Activated CD4-positive, alpha-beta memory T cell treated with anti-CD3 and anti-CD28 coated beads, Interleukin-2, amount 10 ng/mL, durations not matched to agents 7 days and 5 days (primary cell): ENCODE results near the gene CUEDC1. TPM values are rescaled to one million over a fixed set of nuclear protein-coding genes. Genes with fewer than 3 reads are reported as not detected.

ENCODE experiments used
- CTCF ChIA-PET: fragments of 350-600 bp; sonication (Branson Sonifier 250); formaldehyde crosslinking; loops from one replicate; lab custom pipeline; 2021; ENCODE audit warnings: antibody characterized with exemption, inconsistent platforms; lab: Charles Lee
- POLR2A ChIA-PET: fragments of 350-600 bp; sonication (Branson Sonifier 250); formaldehyde crosslinking; loops from one replicate; lab custom pipeline; 2021; ENCODE audit warnings: antibody characterized with exemption; lab: Charles Lee
- DNase-seq: peaks from one replicate; pipeline ENCODE4 v3.0.0-alpha.2; 2020
- H3K27ac Mint-ChIP-seq: one replicate; pipeline ENCODE4 v1.8.0; 2021; ENCODE audit warnings: mild to moderate bottlenecking, mixed read lengths
- H3K27me3 Mint-ChIP-seq: one replicate; pipeline ENCODE4 v1.8.0; 2021; ENCODE audit warnings: mixed read lengths
- H3K36me3 Mint-ChIP-seq: one replicate; pipeline ENCODE4 v1.8.0; 2021; ENCODE audit warnings: low read depth, mixed read lengths
- H3K4me1 Mint-ChIP-seq: one replicate; pipeline ENCODE4 v1.8.0; 2021; ENCODE audit warnings: mixed read lengths
- H3K4me3 Mint-ChIP-seq: one replicate; pipeline ENCODE4 v1.8.0; 2021; ENCODE audit warnings: mild to moderate bottlenecking, mixed read lengths
- H3K9me3 Mint-ChIP-seq: one replicate; pipeline ENCODE4 v1.8.0; 2021; ENCODE audit warnings: mixed read lengths
- total RNA-seq, 2 experiments: library from RNA; stranded (reverse); gene quantifications; one replicate each; pipeline ENCODE4 v1.2.3, GENCODE V29; 2021

Gene CUEDC1
- total RNA-seq, 2 experiments from 2014 or later: 0.25 TPM; not detected in 1

GRCh38 chr17:57941384-57942370 is 13.5 kb downstream of the CUEDC1 start:
- H3K4me3 Mint-ChIP-seq: no peak overlapping the region
- no peak overlapping the region for H3K27ac Mint-ChIP-seq
- no peak for DNase-seq
- no peaks in the 10 kb centered on the region for H3K36me3 Mint-ChIP-seq
- H3K9me3 Mint-ChIP-seq: no peaks in the 10 kb centered on the region
- peaks cover 15% of the 10 kb centered on the region for H3K4me1 Mint-ChIP-seq
- POLR2A ChIA-PET: no interaction called here
- CTCF ChIA-PET: no interaction called here
- H3K27me3 Mint-ChIP-seq: peaks cover 44% of the 10 kb centered on the region

- Mint-ChIP-seq H3K4me3 (no peak overlapping the region), H3K9me3 (no peaks in the 10 kb centered on the region), H3K36me3 (no peaks in the 10 kb centered on the region), H3K27me3 (peaks cover 37% of the 10 kb centered on the region), H3K27ac (no peak overlapping the region), H3K4me1 (peaks cover 10% of the 10 kb centered on the region)
- no peak for DNase-seq
- POLR2A ChIA-PET: no interaction called here
- CTCF ChIA-PET: no interaction called here
Observed at GRCh38 chr17:57940653-57941329, 14.4 kb downstream of the CUEDC1 start.

GRCh38 chr17:57940231-57940630 is 15.0 kb downstream of the CUEDC1 start:
- Mint-ChIP-seq H3K27me3 (peaks cover 37% of the 10 kb centered on the region), H3K4me1 (peaks cover 10% of the 10 kb centered on the region), H3K4me3 (no peak overlapping the region), H3K27ac (no peak overlapping the region), H3K9me3 (no peaks in the 10 kb centered on the region), H3K36me3 (no peaks in the 10 kb centered on the region)
- POLR2A ChIA-PET: no interaction called here
- DNase-seq: no peak
- CTCF ChIA-PET: interaction anchor here (0.9 kb wide), 1 partner anchor 81 kb away, joined by 3 read pairs; no protein-coding TSS in a partner anchor

GRCh38 chr17:57939797-57940196 is 15.4 kb downstream of the CUEDC1 start:
- H3K27ac Mint-ChIP-seq: no peak overlapping the region
- H3K9me3 Mint-ChIP-seq: no peaks in the 10 kb centered on the region
- ChIA-PET POLR2A (no interaction called here), CTCF (interaction anchor here (0.9 kb wide), 1 partner anchor 81 kb away, joined by 3 read pairs; no protein-coding TSS in a partner anchor)
- no peak overlapping the region for H3K4me3 Mint-ChIP-seq
- no peak for DNase-seq
- H3K4me1 Mint-ChIP-seq: peaks cover 10% of the 10 kb centered on the region
- peaks cover 35% of the 10 kb centered on the region for H3K27me3 Mint-ChIP-seq
- no peaks in the 10 kb centered on the region for H3K36me3 Mint-ChIP-seq

GRCh38 chr17:57938061-57938502 is 17.1 kb downstream of the CUEDC1 start:
- ChIA-PET CTCF (no interaction called here), POLR2A (no interaction called here)

GRCh38 chr17:57937492-57937891 is 17.7 kb downstream of the CUEDC1 start:
- Mint-ChIP-seq H3K27me3 (peaks cover 24% of the 10 kb centered on the region), H3K4me1 (peaks cover 10% of the 10 kb centered on the region)
- CTCF ChIA-PET: no interaction called here

More at GRCh38 chr17:57938061-57938502, 17.1 kb downstream of the CUEDC1 start:
- H3K4me3 Mint-ChIP-seq: no peak overlapping the region
- H3K27me3 Mint-ChIP-seq: peaks cover 25% of the 10 kb centered on the region
- no peak overlapping the region for H3K27ac Mint-ChIP-seq
- no peak for DNase-seq
- no peaks in the 10 kb centered on the region for H3K36me3 Mint-ChIP-seq
- H3K4me1 Mint-ChIP-seq: peaks cover 10% of the 10 kb centered on the region
- no peaks in the 10 kb centered on the region for H3K9me3 Mint-ChIP-seq

GRCh38 chr17:57935833-57936807 is 19.1 kb downstream of the CUEDC1 start:
- Mint-ChIP-seq H3K4me1 (peaks cover 10% of the 10 kb centered on the region), H3K27ac (no peak overlapping the region), H3K27me3 (peaks cover 19% of the 10 kb centered on the region), H3K36me3 (no peaks in the 10 kb centered on the region), H3K4me3 (no peak overlapping the region), H3K9me3 (no peaks in the 10 kb centered on the region)
- ChIA-PET POLR2A (no interaction called here), CTCF (no interaction called here)
- DNase-seq: no peak

More at GRCh38 chr17:57937492-57937891, 17.7 kb downstream of the CUEDC1 start:
- no peak for DNase-seq
- Mint-ChIP-seq H3K4me3 (no peak overlapping the region), H3K36me3 (no peaks in the 10 kb centered on the region), H3K27ac (no peak overlapping the region), H3K9me3 (no peaks in the 10 kb centered on the region)
- POLR2A ChIA-PET: no interaction called here

- Mint-ChIP-seq H3K4me3 (no peak overlapping the region), H3K9me3 (no peaks in the 10 kb centered on the region), H3K36me3 (no peaks in the 10 kb centered on the region), H3K27ac (no peak overlapping the region), H3K4me1 (peaks cover 1% of the 10 kb centered on the region), H3K27me3 (peaks cover 31% of the 10 kb centered on the region)
- DNase-seq: no peak
- CTCF ChIA-PET: interaction anchor here (0.8 kb wide), 1 partner anchor 55 kb away, joined by 3 read pairs; no protein-coding TSS in a partner anchor
- POLR2A ChIA-PET: no interaction called here
Observed at GRCh38 chr17:57931488-57932137, 23.6 kb downstream of the CUEDC1 start.

- CTCF ChIA-PET: no interaction called here
- Mint-ChIP-seq H3K27ac (no peak overlapping the region), H3K27me3 (peaks cover 32% of the 10 kb centered on the region), H3K4me3 (no peak overlapping the region), H3K4me1 (peaks cover 2% of the 10 kb centered on the region), H3K36me3 (no peaks in the 10 kb centered on the region), H3K9me3 (no peaks in the 10 kb centered on the region)
- POLR2A ChIA-PET: interaction anchor here (1.4 kb wide), 1 partner anchor 19 kb away, joined by 4 read pairs; no protein-coding TSS in a partner anchor
- DNase-seq: no peak
Observed at GRCh38 chr17:57930239-57930638, 25.0 kb downstream of the CUEDC1 start.

GRCh38 chr17:57929386-57929785 is 25.8 kb downstream of the CUEDC1 start:
- no peaks in the 10 kb centered on the region for H3K36me3 Mint-ChIP-seq
- ChIA-PET POLR2A (interaction anchor here (1.4 kb wide), 1 partner anchor 19 kb away, joined by 4 read pairs; no protein-coding TSS in a partner anchor), CTCF (no interaction called here)
- no peak for DNase-seq
- peaks cover 32% of the 10 kb centered on the region for H3K27me3 Mint-ChIP-seq
- peaks cover 4% of the 10 kb centered on the region for H3K4me1 Mint-ChIP-seq
- no peak overlapping the region for H3K4me3 Mint-ChIP-seq
- no peaks in the 10 kb centered on the region for H3K9me3 Mint-ChIP-seq
- H3K27ac Mint-ChIP-seq: no peak overlapping the region

GRCh38 chr17:57928928-57929327 is 26.3 kb downstream of the CUEDC1 start:
- CTCF ChIA-PET: no interaction called here
- POLR2A ChIA-PET: no interaction called here
- no peaks in the 10 kb centered on the region for H3K9me3 Mint-ChIP-seq
- no peak overlapping the region for H3K4me3 Mint-ChIP-seq
- peaks cover 6% of the 10 kb centered on the region for H3K4me1 Mint-ChIP-seq
- no peaks in the 10 kb centered on the region for H3K36me3 Mint-ChIP-seq
- H3K27ac Mint-ChIP-seq: no peak overlapping the region
- H3K27me3 Mint-ChIP-seq: peaks cover 32% of the 10 kb centered on the region
- no peak for DNase-seq
